22Rv1 (cell line): ENCODE results near the gene FLNB.

Experiments
- ZFX ChIP-seq: fragments of 450-650 bp; IDR thresholded peaks from 2 replicates; pipeline ENCODE4 v1.6.1; 2017; ENCODE audit warnings: antibody characterized with exemption, borderline replicate concordance
- TF ChIP-seq, protein P1 (sequence below): fragments of 450-650 bp; IDR thresholded peaks from 2 replicates; pipeline ENCODE4 v1.5.1; 2017; ENCODE audit warnings: mild to moderate bottlenecking

DNA sequence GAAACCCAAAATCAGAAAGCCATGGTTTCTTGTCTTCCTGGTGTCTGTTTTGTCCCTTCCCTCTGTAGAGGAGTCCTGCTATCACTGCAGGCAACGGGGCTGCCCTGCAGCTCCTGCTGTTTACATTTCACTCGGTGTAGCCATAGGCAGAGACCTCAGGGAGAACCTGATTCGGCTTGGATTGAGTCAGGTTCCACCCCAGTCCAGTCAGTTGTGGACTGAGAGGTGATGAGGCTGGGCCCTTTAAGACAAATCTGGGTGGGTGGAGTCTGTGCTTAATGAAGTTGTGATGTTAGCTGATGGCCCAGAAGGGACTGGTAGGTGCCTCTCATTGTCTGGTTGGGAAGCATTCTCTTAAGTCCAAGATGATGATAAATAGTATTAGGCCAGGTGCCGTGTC lies 35.7 kb downstream of the FLNB start:
- TF ChIP-seq, protein P1, sequence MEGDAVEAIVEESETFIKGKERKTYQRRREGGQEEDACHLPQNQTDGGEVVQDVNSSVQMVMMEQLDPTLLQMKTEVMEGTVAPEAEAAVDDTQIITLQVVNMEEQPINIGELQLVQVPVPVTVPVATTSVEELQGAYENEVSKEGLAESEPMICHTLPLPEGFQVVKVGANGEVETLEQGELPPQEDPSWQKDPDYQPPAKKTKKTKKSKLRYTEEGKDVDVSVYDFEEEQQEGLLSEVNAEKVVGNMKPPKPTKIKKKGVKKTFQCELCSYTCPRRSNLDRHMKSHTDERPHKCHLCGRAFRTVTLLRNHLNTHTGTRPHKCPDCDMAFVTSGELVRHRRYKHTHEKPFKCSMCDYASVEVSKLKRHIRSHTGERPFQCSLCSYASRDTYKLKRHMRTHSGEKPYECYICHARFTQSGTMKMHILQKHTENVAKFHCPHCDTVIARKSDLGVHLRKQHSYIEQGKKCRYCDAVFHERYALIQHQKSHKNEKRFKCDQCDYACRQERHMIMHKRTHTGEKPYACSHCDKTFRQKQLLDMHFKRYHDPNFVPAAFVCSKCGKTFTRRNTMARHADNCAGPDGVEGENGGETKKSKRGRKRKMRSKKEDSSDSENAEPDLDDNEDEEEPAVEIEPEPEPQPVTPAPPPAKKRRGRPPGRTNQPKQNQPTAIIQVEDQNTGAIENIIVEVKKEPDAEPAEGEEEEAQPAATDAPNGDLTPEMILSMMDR: no peak
- TF ChIP-seq ZFX: no peak
